NCI-H748 (cell line): ENCODE measurements around the gene ANKRD42.
A peak's percentile ranks its signal among the peaks of the same experiment; 100 is the strongest.
"Not testable (repeated sequence)": the region's sequence is repeated elsewhere in the genome, so short reads cannot be mapped to it uniquely, and the experiment has no call there.

Source experiments
- DNase-seq: peaks from one replicate; lab custom pipeline; 2025; ENCODE audit not compliant: unreplicated experiment; lab: John Stamatoyannopoulos, UW

ANKRD42 gene

GRCh38 chr11:83172551-83172950 lies 21.0 kb upstream of the ANKRD42 start:
- no peak for DNase-seq

- DNase-seq = no peak
Observed at GRCh38 chr11:83174008-83174407, 19.5 kb upstream of the ANKRD42 start.

GRCh38 chr11:83175815-83176214 lies 17.7 kb upstream of the ANKRD42 start:
- no peak for DNase-seq

GRCh38 chr11:83181815-83182214 lies 11.7 kb upstream of the ANKRD42 start:
- no peak for DNase-seq

GRCh38 chr11:83185767-83186166 lies 7.7 kb upstream of the ANKRD42 start:
- DNase-seq = no peak

- no peak for DNase-seq
Observed at GRCh38 chr11:83187465-83187864, 6.0 kb upstream of the ANKRD42 start.

GRCh38 chr11:83191491-83191890 lies 2.0 kb upstream of the ANKRD42 start:
- no peak for DNase-seq

GRCh38 chr11:83191986-83192385 lies 1.5 kb upstream of the ANKRD42 start:
- DNase-seq = no peak

GRCh38 chr11:83192606-83193245 lies 786 bp upstream of the ANKRD42 start:
- DNase-seq = no peak

- peak; percentile 43 for DNase-seq
Observed at GRCh38 chr11:83194281-83195142, 1.0 kb downstream of the ANKRD42 start.

GRCh38 chr11:83195143-83195466 lies 1.6 kb downstream of the ANKRD42 start:
- no peak for DNase-seq

GRCh38 chr11:83195649-83196048 lies 2.1 kb downstream of the ANKRD42 start:
- no peak for DNase-seq

- DNase-seq = no peak
Observed at GRCh38 chr11:83200035-83200434, 6.5 kb downstream of the ANKRD42 start.

- DNase-seq = no peak
Observed at GRCh38 chr11:83205608-83206185, 12.2 kb downstream of the ANKRD42 start.

GRCh38 chr11:83206221-83206620 lies 12.7 kb downstream of the ANKRD42 start:
- DNase-seq = no peak

GRCh38 chr11:83206771-83207382 lies 13.4 kb downstream of the ANKRD42 start:
- DNase-seq = not testable (repeated sequence)

GRCh38 chr11:83219095-83219494 lies 25.6 kb downstream of the ANKRD42 start:
- DNase-seq = peak; percentile 14

GRCh38 chr11:83220260-83220659 lies 26.7 kb downstream of the ANKRD42 start:
- peak; percentile 59 for DNase-seq

GRCh38 chr11:83221694-83222093 lies 28.2 kb downstream of the ANKRD42 start:
- DNase-seq = no peak

- DNase-seq = no peak
Observed at GRCh38 chr11:83222499-83222898, 29.0 kb downstream of the ANKRD42 start.

- no peak for DNase-seq
Observed at GRCh38 chr11:83223457-83223856, 29.9 kb downstream of the ANKRD42 start.

GRCh38 chr11:83235825-83236224 lies 42.3 kb downstream of the ANKRD42 start:
- no peak for DNase-seq
